Cerebellar cortex (tissue), 1 donor: ENCODE results near the gene RNF223.
A peak's percentile ranks its signal among the peaks of the same experiment; 100 is the strongest.
"Not testable (repeated sequence)": the region's sequence is repeated elsewhere in the genome, so short reads cannot be mapped to it uniquely, and the experiment has no call there.

ENCODE experiments used
- DNase-seq: peaks from one replicate; pipeline ENCODE4 v3.0.0-alpha.2; 2015; ENCODE audit warnings: low spot score

The RNF223 gene

DNA sequence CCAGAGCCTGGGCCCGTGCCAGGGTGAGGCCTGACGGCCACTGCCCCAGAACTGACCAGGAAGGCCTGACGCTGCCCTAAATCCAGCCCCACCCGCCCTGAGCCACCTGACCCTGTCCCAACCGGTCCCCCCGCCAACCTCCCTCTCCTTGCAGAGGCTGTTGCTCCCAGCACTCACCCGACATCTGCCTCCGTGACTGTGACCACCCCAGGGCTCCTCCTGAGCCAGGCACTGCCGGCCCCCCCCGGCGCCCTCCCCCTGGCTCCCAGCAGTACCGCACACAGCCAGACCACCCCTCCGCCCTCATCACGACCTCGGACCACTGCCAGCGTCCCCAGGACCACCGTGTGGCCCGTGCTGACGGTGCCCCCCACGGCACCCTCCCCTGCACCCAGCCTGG lies 27.9 kb downstream of the RNF223 start:
- DNase-seq = no peak

- DNase-seq = no peak
These were observed 29.0 kb downstream of the RNF223 start for GRCh38 chr1:1045129-1045528.

DNA sequence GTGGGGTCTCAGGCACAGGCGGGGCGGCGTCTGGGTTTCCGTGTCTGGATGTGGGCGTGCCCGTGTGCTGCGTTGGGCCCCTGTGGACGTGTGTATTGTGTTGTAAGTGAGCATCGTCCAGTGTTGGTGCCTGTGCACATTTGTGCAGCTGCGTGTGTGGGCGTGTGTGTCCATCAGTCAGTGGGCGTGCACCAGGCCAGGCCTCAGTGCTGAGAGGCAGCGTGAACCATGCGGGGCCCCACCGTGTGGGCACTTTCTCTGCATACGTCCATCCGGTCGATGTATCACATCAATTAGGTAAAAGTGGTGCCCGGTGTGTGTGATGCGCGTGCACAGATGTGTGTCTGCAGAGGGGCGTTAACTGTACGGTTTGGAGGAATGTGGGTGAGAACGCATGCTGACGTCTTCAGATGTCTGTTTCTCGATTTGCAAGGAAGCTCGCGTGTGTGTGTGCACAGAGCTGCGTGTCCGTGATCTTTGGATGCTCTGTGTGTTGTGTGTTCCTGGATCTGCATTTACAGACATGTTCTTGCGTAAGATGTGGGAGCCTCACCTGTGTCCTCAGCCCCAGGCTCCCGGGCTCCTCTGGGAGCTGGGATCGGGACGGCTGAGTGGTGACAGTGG lies 29.5 kb downstream of the RNF223 start:
- DNase-seq = no peak

DNA sequence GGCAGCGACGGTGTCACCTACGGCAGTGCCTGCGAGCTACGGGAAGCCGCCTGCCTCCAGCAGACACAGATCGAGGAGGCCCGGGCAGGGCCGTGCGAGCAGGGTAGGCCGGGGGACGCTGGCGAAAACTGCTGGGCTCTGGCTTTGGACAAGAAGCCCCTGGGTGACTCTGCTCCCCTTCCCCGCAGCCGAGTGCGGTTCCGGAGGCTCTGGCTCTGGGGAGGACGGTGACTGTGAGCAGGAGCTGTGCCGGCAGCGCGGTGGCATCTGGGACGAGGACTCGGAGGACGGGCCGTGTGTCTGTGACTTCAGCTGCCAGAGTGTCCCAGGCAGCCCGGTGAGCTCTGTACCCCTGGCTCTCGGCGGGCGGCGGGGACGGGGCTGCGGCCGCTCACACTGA lies 30.2 kb downstream of the RNF223 start:
- no peak for DNase-seq

GRCh38 chr1:1043411-1043810 lies 30.7 kb downstream of the RNF223 start:
- DNase-seq = no peak

DNA sequence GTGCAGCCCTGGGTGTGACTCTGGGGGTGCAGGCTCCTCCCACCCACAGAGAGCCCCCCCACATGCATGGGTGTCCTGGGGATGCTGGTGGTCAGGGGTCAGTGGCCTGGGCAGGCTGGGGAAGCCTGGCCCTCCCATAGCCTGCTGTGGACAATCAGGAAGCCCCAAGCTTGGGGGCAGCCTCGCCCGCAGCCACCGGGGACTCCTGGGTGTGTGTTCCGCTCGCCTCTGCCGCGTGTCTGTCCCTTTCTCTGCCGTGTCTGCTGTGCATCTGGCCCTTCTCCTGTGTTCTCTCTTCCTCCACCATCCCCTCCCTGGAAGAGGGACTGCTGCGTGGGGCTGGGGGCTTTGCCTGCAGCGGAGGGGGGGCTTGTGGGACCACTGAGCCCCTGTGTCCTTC lies 31.3 kb downstream of the RNF223 start:
- no peak for DNase-seq

DNA sequence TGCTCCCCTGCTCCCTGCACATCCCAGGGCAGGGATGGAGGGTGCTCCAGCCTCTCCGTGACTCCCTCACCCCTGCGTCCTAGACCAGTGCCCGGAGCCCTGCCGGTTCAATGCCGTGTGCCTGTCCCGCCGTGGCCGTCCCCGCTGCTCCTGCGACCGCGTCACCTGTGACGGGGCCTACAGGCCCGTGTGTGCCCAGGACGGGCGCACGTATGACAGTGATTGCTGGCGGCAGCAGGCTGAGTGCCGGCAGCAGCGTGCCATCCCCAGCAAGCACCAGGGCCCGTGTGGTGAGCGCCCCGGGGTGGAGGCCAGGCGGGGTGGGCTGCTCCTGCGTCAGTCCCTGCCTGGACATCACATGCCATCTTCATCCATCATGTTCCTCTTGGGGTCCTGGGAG lies 32.2 kb downstream of the RNF223 start:
- no peak for DNase-seq

- no peak for DNase-seq
These were observed 33.0 kb downstream of the RNF223 start for GRCh38 chr1:1041092-1041523.

GRCh38 chr1:1040004-1040991 lies 33.8 kb downstream of the RNF223 start:
- DNase-seq = peak; percentile 39

- no peak for DNase-seq
These were observed 34.8 kb downstream of the RNF223 start for GRCh38 chr1:1039145-1039910.

DNA sequence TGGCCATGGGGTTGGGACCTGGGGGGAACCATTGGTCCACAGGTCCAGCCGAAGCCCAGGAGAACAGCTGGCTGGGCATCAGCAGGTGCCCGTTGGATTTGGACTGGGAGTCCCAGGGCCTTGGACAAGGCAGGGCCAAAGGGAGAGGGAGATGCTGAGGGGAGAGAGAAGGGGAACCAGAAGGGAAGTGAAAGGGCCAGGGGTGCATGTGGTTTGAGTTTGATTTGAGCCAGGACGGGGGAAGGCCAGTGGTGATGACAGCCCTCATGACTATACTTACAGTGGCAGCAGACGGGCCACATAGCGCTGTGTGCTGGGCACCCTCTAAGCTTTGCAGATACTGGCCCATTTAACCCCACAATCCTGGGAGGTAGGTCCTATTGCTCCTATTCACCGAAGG lies 35.4 kb downstream of the RNF223 start:
- DNase-seq = no peak

- DNase-seq = no peak
These were observed 36.5 kb downstream of the RNF223 start for GRCh38 chr1:1037366-1038327.

- DNase-seq = no peak
These were observed 38.7 kb downstream of the RNF223 start for GRCh38 chr1:1035291-1035943.

- DNase-seq = no peak
These were observed 39.7 kb downstream of the RNF223 start for GRCh38 chr1:1034439-1034781.

- DNase-seq = no peak
These were observed 40.2 kb downstream of the RNF223 start for GRCh38 chr1:1033731-1034438.

DNA sequence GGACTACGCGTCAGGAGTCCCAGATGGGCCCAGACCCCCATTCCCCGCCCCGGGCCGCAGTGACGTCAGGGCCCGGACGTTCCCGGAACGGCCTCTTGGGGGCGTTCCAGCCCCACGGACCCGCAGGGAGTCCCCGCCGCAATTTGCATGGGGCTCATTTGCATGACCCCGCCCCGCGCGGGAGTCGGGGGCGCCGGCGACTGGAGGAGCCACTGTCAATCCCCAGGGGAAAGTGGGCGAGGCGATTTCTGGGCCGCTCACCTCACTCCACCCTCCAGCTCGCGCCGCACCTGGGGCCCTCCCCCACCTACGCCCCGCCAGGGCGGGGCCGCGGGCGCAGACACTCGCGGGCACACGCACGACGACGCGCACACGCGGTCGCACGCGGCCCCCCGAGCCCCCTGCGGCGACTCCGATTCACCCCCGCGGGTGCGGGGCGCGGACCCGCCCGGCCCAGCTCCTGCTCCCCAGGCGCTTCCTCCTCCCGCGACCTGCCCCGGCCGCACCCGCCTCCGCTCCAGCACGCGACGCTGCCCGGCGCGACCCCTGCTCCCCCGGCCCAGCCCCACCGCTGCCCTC lies 41.0 kb downstream of the RNF223 start:
- DNase-seq = peak; percentile 29

- no peak for DNase-seq
These were observed 41.7 kb downstream of the RNF223 start for GRCh38 chr1:1032424-1032823.

- no peak for DNase-seq
These were observed 42.4 kb downstream of the RNF223 start for GRCh38 chr1:1031659-1032235.

- DNase-seq = not testable (repeated sequence)
These were observed 43.0 kb downstream of the RNF223 start for GRCh38 chr1:1030867-1031658.
